Panc1 (cell line): ENCODE data around the gene DCHS2.

Experiments used
- CTCF ChIP-seq: fragments of 450-650 bp; IDR thresholded peaks from 2 replicates; pipeline ENCODE4 v1.5.1; 2017; ENCODE audit warnings: mild to moderate bottlenecking
- POLR2AphosphoS5 ChIP-seq: IDR thresholded peaks from 2 replicates; pipeline ENCODE4 v1.6.1; 2012; ENCODE audit warnings: mild to moderate bottlenecking, low read depth, low read length, moderate library complexity
- REST ChIP-seq, 2 experiments: IDR thresholded peaks; 2 replicates each; pipeline ENCODE4 v1.6.1; 2011 to 2012; ENCODE audit warnings: low read depth in 2 of 2, control low read depth in 1 of 2, low read length in 1 of 2, mild to moderate bottlenecking in 1 of 2, moderate library complexity in 1 of 2; ENCODE audit not compliant: insufficient read depth in 1 of 2
- TCF7L2 ChIP-seq: IDR thresholded peaks from 2 replicates; pipeline ENCODE4 v1.6.1; 2011; ENCODE audit warnings: mild to moderate bottlenecking, low read depth, low read length, inconsistent platforms

GRCh38 chr4:154429176-154429575 lies 62.4 kb downstream of the DCHS2 start:
- no peak for TF ChIP-seq REST (IDR thresholded peaks at IDR 0.05; ENCODE audit: insufficient read depth in 1 of 2, low read depth in 2 of 2, low read length in 1 of 2)
- no peak for TF ChIP-seq TCF7L2
- no peak for TF ChIP-seq CTCF
- no peak for TF ChIP-seq POLR2AphosphoS5
